ENCODE data around the gene CACNA1E. TPM values are rescaled to one million over a fixed set of nuclear protein-coding genes. Genes with fewer than 3 reads are reported as not detected.

The CACNA1E gene
- total RNA-seq, 1 donor from 2014 or later: 0.31 TPM

GRCh38 chr1:181759481-181759880, 276.2 kb downstream of the CACNA1E start:
- H3K36me3 Mint-ChIP-seq (ENCODE audit: low read depth, unreplicated experiment): no peaks in the 10 kb centered on the region
- H3K4me3 Mint-ChIP-seq (ENCODE audit: unreplicated experiment): no peak overlapping the region
- H3K27me3 Mint-ChIP-seq (ENCODE audit: unreplicated experiment): peaks cover 2% of the 10 kb centered on the region
- H3K9me3 Mint-ChIP-seq (ENCODE audit: unreplicated experiment): no peaks in the 10 kb centered on the region
- DNase-seq (ENCODE audit: low spot score): no peak
- no peak overlapping the region for H3K27ac Mint-ChIP-seq (ENCODE audit: unreplicated experiment)
- H3K4me1 Mint-ChIP-seq (ENCODE audit: unreplicated experiment): no peaks in the 10 kb centered on the region
- TF ChIP-seq, protein P1, sequence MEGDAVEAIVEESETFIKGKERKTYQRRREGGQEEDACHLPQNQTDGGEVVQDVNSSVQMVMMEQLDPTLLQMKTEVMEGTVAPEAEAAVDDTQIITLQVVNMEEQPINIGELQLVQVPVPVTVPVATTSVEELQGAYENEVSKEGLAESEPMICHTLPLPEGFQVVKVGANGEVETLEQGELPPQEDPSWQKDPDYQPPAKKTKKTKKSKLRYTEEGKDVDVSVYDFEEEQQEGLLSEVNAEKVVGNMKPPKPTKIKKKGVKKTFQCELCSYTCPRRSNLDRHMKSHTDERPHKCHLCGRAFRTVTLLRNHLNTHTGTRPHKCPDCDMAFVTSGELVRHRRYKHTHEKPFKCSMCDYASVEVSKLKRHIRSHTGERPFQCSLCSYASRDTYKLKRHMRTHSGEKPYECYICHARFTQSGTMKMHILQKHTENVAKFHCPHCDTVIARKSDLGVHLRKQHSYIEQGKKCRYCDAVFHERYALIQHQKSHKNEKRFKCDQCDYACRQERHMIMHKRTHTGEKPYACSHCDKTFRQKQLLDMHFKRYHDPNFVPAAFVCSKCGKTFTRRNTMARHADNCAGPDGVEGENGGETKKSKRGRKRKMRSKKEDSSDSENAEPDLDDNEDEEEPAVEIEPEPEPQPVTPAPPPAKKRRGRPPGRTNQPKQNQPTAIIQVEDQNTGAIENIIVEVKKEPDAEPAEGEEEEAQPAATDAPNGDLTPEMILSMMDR (IDR thresholded peaks at IDR 0.05; ENCODE audit: unreplicated experiment): no peak

GRCh38 chr1:181763736-181764135, 280.4 kb downstream of the CACNA1E start:
- no peak for DNase-seq (ENCODE audit: low spot score)
- Mint-ChIP-seq H3K4me3 (ENCODE audit: unreplicated experiment) (no peak overlapping the region), H3K9me3 (ENCODE audit: unreplicated experiment) (no peaks in the 10 kb centered on the region), H3K4me1 (ENCODE audit: unreplicated experiment) (no peaks in the 10 kb centered on the region), H3K36me3 (ENCODE audit: low read depth, unreplicated experiment) (no peaks in the 10 kb centered on the region), H3K27me3 (ENCODE audit: unreplicated experiment) (no peaks in the 10 kb centered on the region), H3K27ac (ENCODE audit: unreplicated experiment) (no peak overlapping the region)
- TF ChIP-seq, protein P1 (IDR thresholded peaks at IDR 0.05; ENCODE audit: unreplicated experiment): no peak

GRCh38 chr1:181765451-181766026, 282.2 kb downstream of the CACNA1E start:
- H3K9me3 Mint-ChIP-seq (ENCODE audit: unreplicated experiment): no peaks in the 10 kb centered on the region

DNA sequence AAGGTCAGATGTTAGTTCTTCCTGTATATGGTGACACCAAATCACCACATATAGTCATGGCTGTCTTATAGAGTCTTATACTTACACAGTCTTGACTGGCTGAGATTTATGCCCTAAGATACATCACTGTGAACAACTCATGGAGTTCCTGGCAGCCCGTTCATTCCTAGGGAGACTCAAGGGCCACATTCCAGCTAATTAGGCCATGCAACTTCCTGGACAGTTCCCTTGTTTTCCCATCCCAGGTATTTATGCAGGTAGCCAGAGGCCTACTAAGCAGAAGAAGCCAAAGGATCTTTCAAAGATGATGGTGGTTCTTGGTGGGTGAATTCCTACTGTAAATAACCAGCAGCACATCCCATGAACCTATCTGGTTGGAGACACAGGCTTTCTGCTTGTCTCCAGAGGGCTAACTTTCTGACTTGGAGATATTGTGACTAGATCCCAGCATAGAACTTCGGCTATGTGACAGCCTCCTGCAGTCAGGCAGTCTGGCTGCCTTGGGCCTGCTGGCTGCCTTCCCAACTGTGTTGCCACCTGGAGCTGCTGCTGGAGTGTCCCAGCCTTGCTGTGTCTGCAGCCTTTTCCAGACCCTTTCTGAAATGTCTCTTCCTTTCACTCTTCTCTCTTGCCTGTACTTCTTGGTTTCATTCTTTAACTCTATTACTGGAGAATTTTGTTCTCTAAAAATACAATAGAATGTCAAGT, 283.8 kb downstream of the CACNA1E start:
- TF ChIP-seq, protein P1 (IDR thresholded peaks at IDR 0.05; ENCODE audit: unreplicated experiment): no peak
- no peaks in the 10 kb centered on the region for H3K36me3 Mint-ChIP-seq (ENCODE audit: low read depth, unreplicated experiment)
- no peaks in the 10 kb centered on the region for H3K9me3 Mint-ChIP-seq (ENCODE audit: unreplicated experiment)
- H3K4me3 Mint-ChIP-seq (ENCODE audit: unreplicated experiment): no peak overlapping the region
- H3K27me3 Mint-ChIP-seq (ENCODE audit: unreplicated experiment): peaks cover 2% of the 10 kb centered on the region
- DNase-seq (ENCODE audit: low spot score): no peak
- no peaks in the 10 kb centered on the region for H3K4me1 Mint-ChIP-seq (ENCODE audit: unreplicated experiment)
- no peak overlapping the region for H3K27ac Mint-ChIP-seq (ENCODE audit: unreplicated experiment)

More at GRCh38 chr1:181765451-181766026, 282.2 kb downstream of the CACNA1E start:
- H3K36me3 Mint-ChIP-seq (ENCODE audit: low read depth, unreplicated experiment): no peaks in the 10 kb centered on the region
- no peak for DNase-seq (ENCODE audit: low spot score)
- no peak overlapping the region for H3K27ac Mint-ChIP-seq (ENCODE audit: unreplicated experiment)
- TF ChIP-seq, protein P1 (IDR thresholded peaks at IDR 0.05; ENCODE audit: unreplicated experiment): no peak
- H3K4me3 Mint-ChIP-seq (ENCODE audit: unreplicated experiment): no peak overlapping the region
- H3K27me3 Mint-ChIP-seq (ENCODE audit: unreplicated experiment): no peaks in the 10 kb centered on the region
- H3K4me1 Mint-ChIP-seq (ENCODE audit: unreplicated experiment): no peaks in the 10 kb centered on the region
